K562 (cell line): ENCODE measurements around the gene TBC1D16.

Experiments used
- ATF1 ChIP-seq, 2 experiments: fragments of 450-650 bp in 1 of 2; IDR thresholded peaks; 2 replicates each; pipeline ENCODE4 v1.6.1; 2016; ENCODE audit warnings: missing compliant biosample characterization in 1 of 2, missing genetic modification characterization in 1 of 2
- GTF2A2 ChIP-seq: IDR thresholded peaks from 2 replicates; pipeline ENCODE4 v1.6.1; 2016; ENCODE audit warnings: mild to moderate bottlenecking, missing genetic modification characterization, missing compliant biosample characterization
- IRF2 ChIP-seq: sonication (generic); formaldehyde crosslinking; IDR thresholded peaks from 2 replicates; pipeline ENCODE4 v1.8.1; 2022; ENCODE audit warnings: mild to moderate bottlenecking, missing genetic modification reagents
- POLR2A ChIP-seq: fragments of 450-650 bp; conservative IDR thresholded peaks from 2 replicates; pipeline ENCODE4 v1.6.1; 2016
- POLR2AphosphoS5 ChIP-seq: IDR thresholded peaks from 2 replicates; pipeline ENCODE4 v1.6.1; 2011; ENCODE audit warnings: mild to moderate bottlenecking, low read depth, low read length, moderate library complexity; ENCODE audit not compliant: control insufficient read depth, insufficient read depth
- ZNF274 ChIP-seq: IDR thresholded peaks from 2 replicates; pipeline ENCODE4 v1.6.1; 2011; ENCODE audit warnings: low read depth, mild to moderate bottlenecking, low read length, moderate library complexity, borderline replicate concordance
- TF ChIP-seq, protein P1 (sequence below), 3 experiments: IDR thresholded peaks in 2 of 3; conservative IDR thresholded peaks in 1 of 3; 2 replicates each; pipeline ENCODE4 v1.5.1; 2011 to 2012; ENCODE audit warnings: low read length in 3 of 3, mild to moderate bottlenecking in 3 of 3, control low read depth in 2 of 3, improper control_type of control experiment in 1 of 3, inconsistent platforms in 1 of 3, low read depth in 1 of 3, mixed read lengths in 1 of 3, moderate library complexity in 1 of 3; ENCODE audit not compliant: insufficient read depth in 2 of 3
- TF ChIP-seq, protein P2 (sequence below): fragments of 450-650 bp; formaldehyde crosslinking; IDR thresholded peaks from 2 replicates; pipeline ENCODE4 v1.4.0; 2020; ENCODE audit warnings: mild to moderate bottlenecking, mixed read lengths
- TF ChIP-seq, protein P3 (sequence below): fragments of 150-350 bp; conservative IDR thresholded peaks from 2 replicates; pipeline ENCODE4 v1.6.1; 2014; ENCODE audit warnings: low read length

GRCh38 chr17:79948406-79948944 lies 87.2 kb downstream of the TBC1D16 start:
- TF ChIP-seq POLR2A, result no peak
- TF ChIP-seq, protein P1, sequence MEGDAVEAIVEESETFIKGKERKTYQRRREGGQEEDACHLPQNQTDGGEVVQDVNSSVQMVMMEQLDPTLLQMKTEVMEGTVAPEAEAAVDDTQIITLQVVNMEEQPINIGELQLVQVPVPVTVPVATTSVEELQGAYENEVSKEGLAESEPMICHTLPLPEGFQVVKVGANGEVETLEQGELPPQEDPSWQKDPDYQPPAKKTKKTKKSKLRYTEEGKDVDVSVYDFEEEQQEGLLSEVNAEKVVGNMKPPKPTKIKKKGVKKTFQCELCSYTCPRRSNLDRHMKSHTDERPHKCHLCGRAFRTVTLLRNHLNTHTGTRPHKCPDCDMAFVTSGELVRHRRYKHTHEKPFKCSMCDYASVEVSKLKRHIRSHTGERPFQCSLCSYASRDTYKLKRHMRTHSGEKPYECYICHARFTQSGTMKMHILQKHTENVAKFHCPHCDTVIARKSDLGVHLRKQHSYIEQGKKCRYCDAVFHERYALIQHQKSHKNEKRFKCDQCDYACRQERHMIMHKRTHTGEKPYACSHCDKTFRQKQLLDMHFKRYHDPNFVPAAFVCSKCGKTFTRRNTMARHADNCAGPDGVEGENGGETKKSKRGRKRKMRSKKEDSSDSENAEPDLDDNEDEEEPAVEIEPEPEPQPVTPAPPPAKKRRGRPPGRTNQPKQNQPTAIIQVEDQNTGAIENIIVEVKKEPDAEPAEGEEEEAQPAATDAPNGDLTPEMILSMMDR (IDR thresholded peaks at IDR 0.05 in 2 of 3, conservative IDR thresholded peaks at IDR 0.05 in 1 of 3; ENCODE audit: insufficient read depth in 2 of 3, low read depth in 1 of 3, low read length in 3 of 3), result no peak
- TF ChIP-seq POLR2AphosphoS5, result no peak
- TF ChIP-seq, protein P2, sequence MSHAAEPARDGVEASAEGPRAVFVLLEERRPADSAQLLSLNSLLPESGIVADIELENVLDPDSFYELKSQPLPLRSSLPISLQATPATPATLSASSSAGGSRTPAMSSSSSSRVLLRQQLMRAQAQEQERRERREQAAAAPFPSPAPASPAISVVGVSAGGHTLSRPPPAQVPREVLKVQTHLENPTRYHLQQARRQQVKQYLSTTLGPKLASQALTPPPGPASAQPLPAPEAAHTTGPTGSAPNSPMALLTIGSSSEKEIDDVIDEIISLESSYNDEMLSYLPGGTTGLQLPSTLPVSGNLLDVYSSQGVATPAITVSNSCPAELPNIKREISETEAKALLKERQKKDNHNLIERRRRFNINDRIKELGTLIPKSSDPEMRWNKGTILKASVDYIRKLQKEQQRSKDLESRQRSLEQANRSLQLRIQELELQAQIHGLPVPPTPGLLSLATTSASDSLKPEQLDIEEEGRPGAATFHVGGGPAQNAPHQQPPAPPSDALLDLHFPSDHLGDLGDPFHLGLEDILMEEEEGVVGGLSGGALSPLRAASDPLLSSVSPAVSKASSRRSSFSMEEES, result no peak
- no peak for TF ChIP-seq GTF2A2
- no peak for TF ChIP-seq ATF1 (CRISPR knock-in tag; IDR thresholded peaks at IDR 0.05)
- no peak for TF ChIP-seq ATF1 (tag; IDR thresholded peaks at IDR 0.05)
- no peak for TF ChIP-seq ZNF274
- TF ChIP-seq, protein P3, sequence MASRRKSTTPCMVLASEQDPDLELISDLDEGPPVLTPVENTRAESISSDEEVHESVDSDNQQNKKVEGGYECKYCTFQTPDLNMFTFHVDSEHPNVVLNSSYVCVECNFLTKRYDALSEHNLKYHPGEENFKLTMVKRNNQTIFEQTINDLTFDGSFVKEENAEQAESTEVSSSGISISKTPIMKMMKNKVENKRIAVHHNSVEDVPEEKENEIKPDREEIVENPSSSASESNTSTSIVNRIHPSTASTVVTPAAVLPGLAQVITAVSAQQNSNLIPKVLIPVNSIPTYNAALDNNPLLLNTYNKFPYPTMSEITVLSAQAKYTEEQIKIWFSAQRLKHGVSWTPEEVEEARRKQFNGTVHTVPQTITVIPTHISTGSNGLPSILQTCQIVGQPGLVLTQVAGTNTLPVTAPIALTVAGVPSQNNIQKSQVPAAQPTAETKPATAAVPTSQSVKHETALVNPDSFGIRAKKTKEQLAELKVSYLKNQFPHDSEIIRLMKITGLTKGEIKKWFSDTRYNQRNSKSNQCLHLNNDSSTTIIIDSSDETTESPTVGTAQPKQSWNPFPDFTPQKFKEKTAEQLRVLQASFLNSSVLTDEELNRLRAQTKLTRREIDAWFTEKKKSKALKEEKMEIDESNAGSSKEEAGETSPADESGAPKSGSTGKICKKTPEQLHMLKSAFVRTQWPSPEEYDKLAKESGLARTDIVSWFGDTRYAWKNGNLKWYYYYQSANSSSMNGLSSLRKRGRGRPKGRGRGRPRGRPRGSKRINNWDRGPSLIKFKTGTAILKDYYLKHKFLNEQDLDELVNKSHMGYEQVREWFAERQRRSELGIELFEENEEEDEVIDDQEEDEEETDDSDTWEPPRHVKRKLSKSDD, result no peak
- TF ChIP-seq IRF2, result no peak
